OCI-LY1 (cell line): ENCODE results near the gene LRP1.

Experiments used
- EZH2 ChIP-seq: fragments of 200-600 bp; sonication (generic), shearing (Covaris generic); IDR thresholded peaks from 2 replicates; pipeline ENCODE4 v1.8.0; 2017; ENCODE audit warnings: borderline replicate concordance, mixed run types, mild to moderate bottlenecking, antibody characterized with exemption, low read length, moderate library complexity, mixed read lengths
- TF ChIP-seq, protein P1 (sequence below): fragments of 200-600 bp; sonication (generic), shearing (Covaris generic); IDR thresholded peaks from 2 replicates; pipeline ENCODE4 v1.5.1; 2017; ENCODE audit warnings: mild to moderate bottlenecking, antibody characterized with exemption, low read length, moderate library complexity, mixed read lengths

GRCh38 chr12:57185403-57185802, 57.1 kb downstream of the LRP1 start:
- TF ChIP-seq, protein P1, sequence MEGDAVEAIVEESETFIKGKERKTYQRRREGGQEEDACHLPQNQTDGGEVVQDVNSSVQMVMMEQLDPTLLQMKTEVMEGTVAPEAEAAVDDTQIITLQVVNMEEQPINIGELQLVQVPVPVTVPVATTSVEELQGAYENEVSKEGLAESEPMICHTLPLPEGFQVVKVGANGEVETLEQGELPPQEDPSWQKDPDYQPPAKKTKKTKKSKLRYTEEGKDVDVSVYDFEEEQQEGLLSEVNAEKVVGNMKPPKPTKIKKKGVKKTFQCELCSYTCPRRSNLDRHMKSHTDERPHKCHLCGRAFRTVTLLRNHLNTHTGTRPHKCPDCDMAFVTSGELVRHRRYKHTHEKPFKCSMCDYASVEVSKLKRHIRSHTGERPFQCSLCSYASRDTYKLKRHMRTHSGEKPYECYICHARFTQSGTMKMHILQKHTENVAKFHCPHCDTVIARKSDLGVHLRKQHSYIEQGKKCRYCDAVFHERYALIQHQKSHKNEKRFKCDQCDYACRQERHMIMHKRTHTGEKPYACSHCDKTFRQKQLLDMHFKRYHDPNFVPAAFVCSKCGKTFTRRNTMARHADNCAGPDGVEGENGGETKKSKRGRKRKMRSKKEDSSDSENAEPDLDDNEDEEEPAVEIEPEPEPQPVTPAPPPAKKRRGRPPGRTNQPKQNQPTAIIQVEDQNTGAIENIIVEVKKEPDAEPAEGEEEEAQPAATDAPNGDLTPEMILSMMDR: no peak
- no peak for TF ChIP-seq EZH2
